Activated effector memory CD4-positive, alpha-beta T cell treated with anti-CD3 and anti-CD28 coated beads, Interleukin-2, amount 50 U/mL, for 16 hours (primary cell): ENCODE results near the gene BTBD2.

Experiments
- DNase-seq: peaks from one replicate; pipeline ENCODE4 v3.0.0-alpha.2; 2020

Gene BTBD2

GRCh38 chr19:1956868-1957492 lies 58.5 kb downstream of the BTBD2 start:
- no peak for DNase-seq

GRCh38 chr19:1956122-1956494 lies 59.4 kb downstream of the BTBD2 start:
- DNase-seq: no peak

- DNase-seq: no peak
Measured at GRCh38 chr19:1955171-1956121, 60.1 kb downstream of the BTBD2 start.

- DNase-seq: no peak
Measured at GRCh38 chr19:1954532-1954933, 61.0 kb downstream of the BTBD2 start.

- DNase-seq: no peak
Measured at GRCh38 chr19:1953441-1954094, 61.9 kb downstream of the BTBD2 start.

GRCh38 chr19:1953037-1953436 lies 62.5 kb downstream of the BTBD2 start:
- no peak for DNase-seq

GRCh38 chr19:1952635-1953034 lies 62.9 kb downstream of the BTBD2 start:
- DNase-seq: no peak

GRCh38 chr19:1950640-1951039 lies 64.9 kb downstream of the BTBD2 start:
- DNase-seq: no peak

GRCh38 chr19:1949304-1950101 lies 66.0 kb downstream of the BTBD2 start:
- DNase-seq: no peak

GRCh38 chr19:1947651-1948209 lies 67.8 kb downstream of the BTBD2 start:
- DNase-seq: no peak

- DNase-seq: peak; percentile 74
Measured at GRCh38 chr19:1945899-1946298, 69.6 kb downstream of the BTBD2 start.

- no peak for DNase-seq
Measured at GRCh38 chr19:1944916-1945561, 70.5 kb downstream of the BTBD2 start.

- DNase-seq: no peak
Measured at GRCh38 chr19:1944088-1944915, 71.2 kb downstream of the BTBD2 start.

GRCh38 chr19:1943661-1944087 lies 71.8 kb downstream of the BTBD2 start:
- no peak for DNase-seq

GRCh38 chr19:1942934-1943555 lies 72.5 kb downstream of the BTBD2 start:
- no peak for DNase-seq

GRCh38 chr19:1942078-1942933 lies 73.2 kb downstream of the BTBD2 start:
- DNase-seq: peak; percentile 92

GRCh38 chr19:1941146-1942077 lies 74.1 kb downstream of the BTBD2 start, which contains the start of gene CSNK1G2:
TSS of gene CSNK1G2 (plus strand) at chr19:1941172. CDS start at chr19:1969773, 28,601 bp downstream.
- DNase-seq: peak; percentile 70

- DNase-seq: no peak
Measured at GRCh38 chr19:1938071-1938470, 77.4 kb downstream of the BTBD2 start.
